Type B pancreatic cell (in vitro differentiated cells): ENCODE data around the gene RALGPS1. TPM values are rescaled to one million over a fixed set of nuclear protein-coding genes. Genes with fewer than 3 reads are reported as not detected.

Source experiments
- DNase-seq: peaks from one replicate; pipeline ENCODE4 v3.0.0; 2021; ENCODE audit warnings: mixed read lengths; ENCODE audit not compliant: unreplicated experiment; ENCODE audit errors: extremely low spot score
- H3K27ac Mint-ChIP-seq: 2 replicates; pipeline ENCODE4 v1.8.0; 2021; ENCODE audit warnings: mild to moderate bottlenecking, mixed read lengths
- H3K27me3 Mint-ChIP-seq: 2 replicates; pipeline ENCODE4 v1.8.0; 2021; ENCODE audit warnings: mixed read lengths
- H3K36me3 Mint-ChIP-seq: 2 replicates; pipeline ENCODE4 v1.8.0; 2021; ENCODE audit warnings: mixed read lengths
- H3K4me1 Mint-ChIP-seq: one replicate; pipeline ENCODE4 v1.8.0; 2021; ENCODE audit warnings: mixed read lengths; ENCODE audit not compliant: unreplicated experiment
- H3K4me3 Mint-ChIP-seq: 2 replicates; pipeline ENCODE4 v1.8.0; 2021; ENCODE audit warnings: mild to moderate bottlenecking, mixed read lengths
- H3K9me3 Mint-ChIP-seq: 2 replicates; pipeline ENCODE4 v1.8.0; 2021; ENCODE audit warnings: mixed read lengths
- total RNA-seq: library from RNA; stranded (reverse); gene quantifications from 2 replicates; pipeline ENCODE4 v1.2.1, GENCODE V29; 2021; ENCODE audit warnings: low replicate concordance
- TF ChIP-seq, protein P1 (sequence below): fragments of 200-600 bp; sonication (generic); conservative IDR thresholded peaks from 2 replicates; pipeline ENCODE4 v1.5.0; 2021; ENCODE audit warnings: antibody characterized with exemption, mild to moderate bottlenecking

Gene RALGPS1
- total RNA-seq, 1 donor from 2014 or later: 16.7 TPM

DNA sequence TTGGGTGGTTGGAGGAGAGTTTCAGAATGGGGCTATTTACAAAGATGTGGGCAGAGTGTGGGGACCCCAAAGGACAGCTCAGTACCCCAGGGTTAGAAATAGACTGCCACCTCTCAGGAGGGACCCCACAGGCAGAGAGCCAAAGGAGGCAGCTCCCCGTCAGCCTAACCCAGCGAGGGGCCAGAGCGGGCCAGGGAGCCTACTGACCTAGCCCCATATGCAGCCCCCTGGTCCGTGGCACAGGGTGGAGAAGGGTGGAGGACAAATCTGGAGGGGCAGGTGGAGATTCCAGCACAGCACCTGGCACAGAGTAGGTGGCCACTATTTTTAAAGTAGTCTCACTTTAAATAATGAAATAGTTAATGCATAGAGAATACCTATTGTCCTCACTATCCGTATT, 275.0 kb downstream of the RALGPS1 start:
- no peak overlapping the region for H3K27ac Mint-ChIP-seq
- H3K9me3 Mint-ChIP-seq: no peaks in the 10 kb centered on the region
- no peak overlapping the region for H3K4me3 Mint-ChIP-seq
- no peak for DNase-seq
- H3K27me3 Mint-ChIP-seq: no peaks in the 10 kb centered on the region
- TF ChIP-seq, protein P1, sequence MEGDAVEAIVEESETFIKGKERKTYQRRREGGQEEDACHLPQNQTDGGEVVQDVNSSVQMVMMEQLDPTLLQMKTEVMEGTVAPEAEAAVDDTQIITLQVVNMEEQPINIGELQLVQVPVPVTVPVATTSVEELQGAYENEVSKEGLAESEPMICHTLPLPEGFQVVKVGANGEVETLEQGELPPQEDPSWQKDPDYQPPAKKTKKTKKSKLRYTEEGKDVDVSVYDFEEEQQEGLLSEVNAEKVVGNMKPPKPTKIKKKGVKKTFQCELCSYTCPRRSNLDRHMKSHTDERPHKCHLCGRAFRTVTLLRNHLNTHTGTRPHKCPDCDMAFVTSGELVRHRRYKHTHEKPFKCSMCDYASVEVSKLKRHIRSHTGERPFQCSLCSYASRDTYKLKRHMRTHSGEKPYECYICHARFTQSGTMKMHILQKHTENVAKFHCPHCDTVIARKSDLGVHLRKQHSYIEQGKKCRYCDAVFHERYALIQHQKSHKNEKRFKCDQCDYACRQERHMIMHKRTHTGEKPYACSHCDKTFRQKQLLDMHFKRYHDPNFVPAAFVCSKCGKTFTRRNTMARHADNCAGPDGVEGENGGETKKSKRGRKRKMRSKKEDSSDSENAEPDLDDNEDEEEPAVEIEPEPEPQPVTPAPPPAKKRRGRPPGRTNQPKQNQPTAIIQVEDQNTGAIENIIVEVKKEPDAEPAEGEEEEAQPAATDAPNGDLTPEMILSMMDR: no peak
- H3K4me1 Mint-ChIP-seq: peaks cover 28% of the 10 kb centered on the region
- H3K36me3 Mint-ChIP-seq: no peaks in the 10 kb centered on the region

DNA sequence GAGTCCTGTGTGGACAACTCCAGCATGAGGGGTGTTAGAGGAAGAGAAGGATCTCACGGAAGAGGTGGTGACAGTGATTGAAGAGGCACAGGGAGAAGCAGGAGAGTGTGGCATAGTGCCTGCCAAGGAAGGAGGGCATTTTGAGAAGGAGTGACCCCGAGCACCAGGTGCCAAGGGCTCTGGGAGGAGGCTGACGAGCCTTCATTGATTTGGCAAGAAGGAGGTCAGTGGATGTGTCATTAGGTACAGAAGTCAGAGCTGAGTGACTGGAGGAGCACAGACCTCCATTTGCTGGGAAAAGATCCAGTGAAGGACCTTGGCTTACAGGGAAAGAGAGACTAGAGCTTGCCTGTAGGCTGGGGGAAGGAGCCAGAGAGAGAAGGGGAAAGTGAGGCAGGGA, 278.2 kb downstream of the RALGPS1 start:
- no peak overlapping the region for H3K27ac Mint-ChIP-seq
- peaks cover 8% of the 10 kb centered on the region for H3K4me1 Mint-ChIP-seq
- H3K27me3 Mint-ChIP-seq: no peaks in the 10 kb centered on the region
- no peaks in the 10 kb centered on the region for H3K36me3 Mint-ChIP-seq
- TF ChIP-seq, protein P1: no peak
- no peaks in the 10 kb centered on the region for H3K9me3 Mint-ChIP-seq
- DNase-seq: no peak
- no peak overlapping the region for H3K4me3 Mint-ChIP-seq

DNA sequence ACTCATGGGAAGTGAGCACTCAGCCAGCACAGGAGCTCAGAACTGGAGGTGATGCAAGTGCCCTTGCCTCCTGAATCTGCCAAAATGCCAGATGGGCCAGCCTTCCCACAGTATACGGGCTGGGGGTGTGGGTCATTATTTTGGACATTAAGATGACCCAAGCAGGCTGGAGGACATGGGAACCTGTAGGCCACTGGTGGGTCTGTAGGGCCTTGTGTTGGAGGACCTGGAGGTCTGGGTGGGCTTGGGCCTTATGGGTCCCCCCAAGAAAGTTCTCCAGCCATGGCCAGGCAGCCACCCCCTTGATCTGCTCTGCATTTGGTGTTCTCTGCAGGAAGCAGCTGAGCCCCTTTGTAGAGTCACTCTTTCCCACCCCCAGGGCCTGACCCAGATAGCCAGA, 278.9 kb downstream of the RALGPS1 start:
- H3K4me3 Mint-ChIP-seq: no peak overlapping the region
- no peak for DNase-seq
- H3K4me1 Mint-ChIP-seq: peaks cover 11% of the 10 kb centered on the region
- H3K27me3 Mint-ChIP-seq: no peaks in the 10 kb centered on the region
- H3K36me3 Mint-ChIP-seq: no peaks in the 10 kb centered on the region
- no peaks in the 10 kb centered on the region for H3K9me3 Mint-ChIP-seq
- TF ChIP-seq, protein P1: no peak
- no peak overlapping the region for H3K27ac Mint-ChIP-seq

DNA sequence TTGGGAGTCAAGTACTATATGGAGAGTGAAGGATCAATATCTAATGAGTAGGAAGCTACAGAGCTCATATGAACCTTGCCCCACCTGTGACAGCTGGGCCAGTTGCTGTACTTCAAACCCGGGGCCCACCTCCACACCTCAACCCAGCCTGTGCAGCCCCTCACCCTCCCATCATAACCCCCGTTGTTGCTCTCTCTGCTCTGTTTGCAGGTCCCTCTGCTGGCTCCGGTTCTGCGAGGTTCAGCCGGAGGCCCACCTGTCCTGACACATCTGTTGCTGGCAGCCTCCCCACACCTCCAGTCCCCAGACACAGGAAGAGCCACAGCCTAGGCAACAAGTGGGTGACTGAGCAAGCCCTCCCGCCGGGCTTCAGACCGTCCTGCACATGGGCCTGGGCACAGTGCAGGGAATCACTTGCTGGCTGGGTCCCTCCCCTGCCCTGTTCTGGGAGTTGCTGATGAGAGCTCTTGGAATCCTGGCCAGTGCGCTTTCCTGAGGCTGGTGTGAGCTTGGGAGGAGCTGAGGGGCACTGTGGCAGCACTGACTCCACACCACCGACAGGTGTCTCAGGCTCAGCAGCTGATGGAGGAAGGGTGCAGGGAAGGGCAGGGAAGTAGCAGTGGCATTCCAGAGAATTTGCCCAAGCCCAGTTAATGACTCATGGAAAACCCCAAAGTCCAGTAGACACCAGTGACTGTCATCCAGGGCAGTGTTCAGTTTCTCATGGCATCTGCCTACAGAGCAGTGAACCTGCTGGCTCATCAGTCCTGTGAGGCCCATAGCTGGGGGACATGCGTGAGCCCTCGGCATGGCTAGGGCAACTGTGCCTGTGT, 280.5 kb downstream of the RALGPS1 start:
- Mint-ChIP-seq H3K36me3 (no peaks in the 10 kb centered on the region), H3K4me1 (peaks cover 11% of the 10 kb centered on the region), H3K4me3 (no peak overlapping the region), H3K9me3 (no peaks in the 10 kb centered on the region), H3K27ac (no peak overlapping the region), H3K27me3 (no peaks in the 10 kb centered on the region)
- no peak for DNase-seq
- TF ChIP-seq, protein P1: no peak

DNA sequence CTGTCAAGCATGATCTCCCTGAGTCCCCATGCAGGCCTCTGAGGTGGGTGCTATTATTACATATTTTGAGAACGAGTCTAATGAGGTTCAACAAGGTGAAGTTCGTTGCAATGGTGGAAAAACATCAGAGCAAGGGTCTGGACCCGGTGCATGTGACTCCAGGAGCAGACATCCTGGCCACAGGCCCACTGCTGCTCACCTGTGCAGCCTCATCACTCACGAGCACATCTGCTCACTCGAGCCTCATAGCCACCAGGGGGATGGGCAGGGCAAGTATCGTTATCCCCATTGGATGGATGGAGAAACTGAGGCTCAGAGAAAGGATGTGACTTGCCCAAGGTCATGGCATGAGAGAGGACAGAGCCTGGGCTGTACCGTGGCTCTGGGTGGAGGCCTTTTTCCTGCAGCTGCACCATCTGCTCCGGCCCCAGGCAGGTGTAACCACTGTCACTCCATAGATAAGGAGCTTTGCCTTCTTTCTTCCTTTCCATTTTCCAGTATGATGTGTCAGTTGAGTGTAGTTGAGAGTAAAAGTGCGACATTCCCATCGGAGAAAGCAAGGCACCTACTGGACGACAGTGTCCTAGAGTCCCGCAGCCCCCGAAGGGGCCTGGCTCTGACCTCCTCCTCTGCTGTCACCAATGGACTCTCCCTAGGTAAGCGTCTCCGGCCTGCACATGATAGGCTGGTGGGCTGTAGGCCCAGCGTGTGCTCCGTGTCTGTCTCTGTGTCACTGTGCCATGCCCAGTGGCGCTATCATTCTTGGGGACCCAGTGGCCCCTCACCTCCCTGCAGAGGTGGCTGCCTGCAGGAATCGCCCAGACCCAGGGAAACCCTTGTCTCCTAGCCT, 281.6 kb downstream of the RALGPS1 start:
- Mint-ChIP-seq H3K27me3 (no peaks in the 10 kb centered on the region), H3K36me3 (no peaks in the 10 kb centered on the region), H3K4me1 (peaks cover 11% of the 10 kb centered on the region), H3K27ac (no peak overlapping the region), H3K9me3 (no peaks in the 10 kb centered on the region), H3K4me3 (no peak overlapping the region)
- no peak for DNase-seq
- TF ChIP-seq, protein P1: no peak
